ENCODE results near the gene ALG6.

ALG6 gene

GRCh38 chr1:63381741-63382140 is 14.3 kb downstream of the ALG6 start:
- Histone ChIP-seq H3K27ac (no peak overlapping the region), H3K27me3 (no peaks in the 10 kb centered on the region), H4K20me1 (no peaks in the 10 kb centered on the region), H3K36me3 (peaks cover 10 to 59% (median 28%) of the 10 kb centered on the region in 11 experiments; a peak in 20 of 22 replicates), H3K4me1 (peaks cover 9 to 20% (median 15%) of the 10 kb centered on the region in 10 experiments; a peak in 15 of 20 replicates), H3K4me2 (no peak overlapping the region), H3K9ac (no peak overlapping the region), H3K9me3 (replicated peaks in 1 of 11) (peaks cover 0 to 22% (median 18%) of the 10 kb centered on the region in 11 experiments; a peak in 13 of 22 replicates), H3K4me3 (no peak overlapping the region)
- TF ChIP-seq Cebpa-rat (IDR thresholded peaks at IDR 0.05) = no peak

- H3K4me2 ChIP-seq = no peak overlapping the region
- no peak for TF ChIP-seq Cebpa-rat (IDR thresholded peaks at IDR 0.05)
- H3K27ac ChIP-seq = no peak overlapping the region
- H3K9ac ChIP-seq = no peak overlapping the region
- no peaks in the 10 kb centered on the region for H3K9me3 ChIP-seq (replicated peaks in 1 of 11)
- H3K27me3 ChIP-seq = no peaks in the 10 kb centered on the region
- peaks cover 0 to 22% (median 0%) of the 10 kb centered on the region in 10 experiments; a peak in 6 of 20 replicates for H3K4me1 ChIP-seq
- H4K20me1 ChIP-seq = no peaks in the 10 kb centered on the region
- peaks cover 21 to 79% (median 55%) of the 10 kb centered on the region in 11 experiments for H3K36me3 ChIP-seq
- H3K4me3 ChIP-seq = no peak overlapping the region
Measured at GRCh38 chr1:63401945-63402344, 34.5 kb downstream of the ALG6 start.

- H3K9me3 ChIP-seq (replicated peaks in 1 of 11) = no peaks in the 10 kb centered on the region
- no peak overlapping the region for H3K4me3 ChIP-seq
- peak overlapping the region in 3 of 11 experiments; percentile 12 to 68 (median 27); a peak in 4 of 22 replicates for H3K4me2 ChIP-seq
- no peaks in the 10 kb centered on the region for H4K20me1 ChIP-seq
- peak overlapping the region in 2 of 11 experiments; percentile 44 to 67; a peak in 5 of 22 replicates for H3K27ac ChIP-seq
- no peak overlapping the region for H3K9ac ChIP-seq
- no peak for TF ChIP-seq Cebpa-rat (IDR thresholded peaks at IDR 0.05)
- peaks cover 0 to 22% (median 0%) of the 10 kb centered on the region in 10 experiments; a peak in 6 of 20 replicates for H3K4me1 ChIP-seq
- H3K36me3 ChIP-seq = peaks cover 7 to 70% (median 40%) of the 10 kb centered on the region in 11 experiments; a peak in 21 of 22 replicates
- H3K27me3 ChIP-seq = no peaks in the 10 kb centered on the region
Measured at GRCh38 chr1:63403386-63403785, 36.0 kb downstream of the ALG6 start.

GRCh38 chr1:63405021-63405420 is 37.6 kb downstream of the ALG6 start:
- TF ChIP-seq Cebpa-rat (IDR thresholded peaks at IDR 0.05) = no peak
- Histone ChIP-seq H3K27ac (no peak overlapping the region), H3K4me3 (no peak overlapping the region), H3K9me3 (replicated peaks in 1 of 11) (no peaks in the 10 kb centered on the region), H3K36me3 (peaks cover 4 to 69% (median 36%) of the 10 kb centered on the region in 11 experiments; a peak in 19 of 22 replicates), H3K4me2 (no peak overlapping the region), H3K9ac (no peak overlapping the region), H3K4me1 (peaks cover 0 to 22% (median 0%) of the 10 kb centered on the region in 10 experiments; a peak in 6 of 20 replicates), H4K20me1 (no peaks in the 10 kb centered on the region), H3K27me3 (no peaks in the 10 kb centered on the region)

- H3K27me3 ChIP-seq = no peaks in the 10 kb centered on the region
- no peak overlapping the region for H3K4me2 ChIP-seq
- H3K9me3 ChIP-seq (replicated peaks in 1 of 11) = no peaks in the 10 kb centered on the region
- no peaks in the 10 kb centered on the region for H4K20me1 ChIP-seq
- no peak overlapping the region for H3K27ac ChIP-seq
- peaks cover 4 to 68% (median 29%) of the 10 kb centered on the region in 11 experiments; a peak in 19 of 22 replicates for H3K36me3 ChIP-seq
- no peak for TF ChIP-seq Cebpa-rat (IDR thresholded peaks at IDR 0.05)
- H3K9ac ChIP-seq = no peak overlapping the region
- no peak overlapping the region for H3K4me3 ChIP-seq
- peaks cover 0 to 22% (median 0%) of the 10 kb centered on the region in 10 experiments; a peak in 6 of 20 replicates for H3K4me1 ChIP-seq
Measured at GRCh38 chr1:63405987-63406386, 38.6 kb downstream of the ALG6 start.

GRCh38 chr1:63407002-63407401 is 39.6 kb downstream of the ALG6 start:
- Histone ChIP-seq H4K20me1 (no peaks in the 10 kb centered on the region), H3K4me2 (no peak overlapping the region), H3K4me3 (no peak overlapping the region), H3K27me3 (no peaks in the 10 kb centered on the region), H3K9me3 (replicated peaks in 1 of 11) (no peaks in the 10 kb centered on the region), H3K4me1 (peaks cover 0 to 22% (median 0%) of the 10 kb centered on the region in 10 experiments; a peak in 6 of 20 replicates), H3K9ac (no peak overlapping the region), H3K36me3 (peaks cover 9 to 68% (median 29%) of the 10 kb centered on the region in 11 experiments; a peak in 21 of 22 replicates), H3K27ac (no peak overlapping the region)
- TF ChIP-seq Cebpa-rat (IDR thresholded peaks at IDR 0.05) = no peak; a peak in 1 of 22 replicates

- Histone ChIP-seq H3K27me3 (no peaks in the 10 kb centered on the region), H3K27ac (no peak overlapping the region), H3K36me3 (peaks cover 12 to 68% (median 29%) of the 10 kb centered on the region in 11 experiments; a peak in 21 of 22 replicates), H3K4me1 (peaks cover 0 to 11% (median 0%) of the 10 kb centered on the region in 10 experiments; a peak in 6 of 20 replicates), H3K9ac (no peak overlapping the region), H3K9me3 (replicated peaks in 1 of 11) (no peaks in the 10 kb centered on the region), H4K20me1 (no peaks in the 10 kb centered on the region), H3K4me3 (no peak overlapping the region), H3K4me2 (no peak overlapping the region)
- no peak for TF ChIP-seq Cebpa-rat (IDR thresholded peaks at IDR 0.05)
Measured at GRCh38 chr1:63408331-63408730, 40.9 kb downstream of the ALG6 start.

- Histone ChIP-seq H3K36me3 (peaks cover 12 to 65% (median 41%) of the 10 kb centered on the region in 11 experiments; a peak in 21 of 22 replicates), H3K27ac (no peak overlapping the region), H3K4me2 (no peak overlapping the region), H3K4me1 (peaks cover 0 to 5% (median 0%) of the 10 kb centered on the region in 10 experiments; a peak in 2 of 20 replicates), H4K20me1 (no peaks in the 10 kb centered on the region), H3K27me3 (no peaks in the 10 kb centered on the region), H3K9me3 (replicated peaks in 1 of 11) (no peaks in the 10 kb centered on the region), H3K9ac (no peak overlapping the region), H3K4me3 (no peak overlapping the region)
- TF ChIP-seq Cebpa-rat (IDR thresholded peaks at IDR 0.05) = no peak
Measured at GRCh38 chr1:63411066-63411465, 43.6 kb downstream of the ALG6 start.

GRCh38 chr1:63413394-63413793 is 46.0 kb downstream of the ALG6 start:
- H3K27me3 ChIP-seq = no peaks in the 10 kb centered on the region
- H3K36me3 ChIP-seq = peaks cover 11 to 59% (median 39%) of the 10 kb centered on the region in 11 experiments; a peak in 21 of 22 replicates
- H3K9me3 ChIP-seq (replicated peaks in 1 of 11) = no peaks in the 10 kb centered on the region
- no peak overlapping the region for H3K9ac ChIP-seq
- H4K20me1 ChIP-seq = no peaks in the 10 kb centered on the region
- H3K4me3 ChIP-seq = no peak overlapping the region
- peaks cover 0 to 5% (median 0%) of the 10 kb centered on the region in 10 experiments; a peak in 2 of 20 replicates for H3K4me1 ChIP-seq
- no peak overlapping the region for H3K27ac ChIP-seq
- no peak overlapping the region for H3K4me2 ChIP-seq
- TF ChIP-seq Cebpa-rat (IDR thresholded peaks at IDR 0.05) = no peak

Measured in BLaER1 treated with 17β-estradiol and CSF1 and Interleukin-3, amounts not matched to agents 10 nM and 100 nM (cell line).